Stimulated activated CD8-positive, alpha-beta memory T cell treated with anti-CD3 and anti-CD28 coated beads, Interleukin-4, amount 100 ng/mL, for 24 hours (primary cell): ENCODE results near the gene NEK11.
A peak's percentile ranks its signal among the peaks of the same experiment; 100 is the strongest.
"Not testable (repeated sequence)": the region's sequence is repeated elsewhere in the genome, so short reads cannot be mapped to it uniquely, and the experiment has no call there.

Experiments used
- DNase-seq: peaks from one replicate; pipeline ENCODE4 v3.0.0-alpha.2; 2020; ENCODE audit warnings: low read depth

The NEK11 gene

DNA sequence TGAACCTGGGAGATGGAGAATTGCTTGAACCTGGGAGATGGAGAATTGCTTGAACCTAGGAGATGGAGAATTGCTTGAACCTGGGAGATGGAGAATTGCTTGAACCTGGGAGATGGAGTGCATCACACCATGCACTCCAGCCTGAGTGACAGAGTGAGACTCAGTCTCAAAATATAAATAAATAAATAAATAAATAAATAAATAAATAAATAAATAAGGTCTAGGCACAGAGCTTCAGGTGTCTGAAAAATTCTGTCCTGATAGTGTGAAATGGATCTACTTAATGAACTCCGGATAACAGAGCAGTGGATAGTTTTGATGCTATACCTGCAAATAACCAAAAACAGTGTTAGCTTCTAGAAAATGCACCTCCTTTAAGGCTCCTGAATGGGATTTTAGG is 330.6 kb downstream of the NEK11 start:
- no peak for DNase-seq

DNA sequence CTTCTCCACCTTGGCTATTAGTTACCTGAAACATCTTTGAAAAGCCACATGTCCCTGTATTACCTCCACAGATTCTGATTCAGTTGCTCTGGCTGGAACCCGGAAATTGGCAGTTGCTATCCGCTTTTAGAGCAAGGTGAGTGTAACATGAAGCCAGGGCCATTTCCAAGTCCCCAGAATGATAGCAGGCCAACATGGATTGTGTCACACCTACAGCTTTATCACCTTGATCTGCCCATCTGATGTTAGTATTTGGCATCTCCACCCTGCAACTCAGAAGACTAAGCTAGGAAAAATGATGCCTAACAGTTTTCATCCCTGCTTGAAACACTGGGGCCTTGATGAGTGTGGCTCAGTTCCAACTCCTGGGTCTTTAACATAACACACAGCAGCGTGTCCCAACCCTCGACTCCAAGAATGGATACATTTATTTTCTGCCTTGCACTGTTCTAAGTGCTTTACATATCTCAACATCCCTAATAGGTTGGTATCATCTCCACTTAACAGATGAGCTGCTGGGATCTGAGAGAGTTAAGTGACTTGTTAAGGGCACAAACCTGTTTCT is 333.6 kb downstream of the NEK11 start:
- DNase-seq = no peak

DNA sequence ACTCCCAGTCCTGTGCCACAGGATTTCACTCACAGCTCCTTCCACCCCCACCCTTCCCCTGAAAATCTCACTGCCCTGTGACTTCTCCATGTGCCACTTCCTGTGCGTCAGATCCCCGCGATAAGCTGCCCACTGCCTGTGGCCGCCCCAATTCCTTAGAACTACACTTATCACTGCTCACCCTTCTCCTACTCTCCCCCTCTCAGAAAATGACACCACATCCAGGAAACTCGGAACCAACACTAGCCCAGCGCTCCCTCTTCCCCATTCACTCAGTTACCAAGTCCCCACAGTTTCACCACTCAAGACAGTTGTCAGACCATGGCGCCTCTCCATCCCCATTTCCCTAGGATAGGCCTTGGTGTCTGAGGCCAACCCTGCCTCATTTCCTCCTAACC is 334.4 kb downstream of the NEK11 start:
- not testable (repeated sequence) for DNase-seq

DNA sequence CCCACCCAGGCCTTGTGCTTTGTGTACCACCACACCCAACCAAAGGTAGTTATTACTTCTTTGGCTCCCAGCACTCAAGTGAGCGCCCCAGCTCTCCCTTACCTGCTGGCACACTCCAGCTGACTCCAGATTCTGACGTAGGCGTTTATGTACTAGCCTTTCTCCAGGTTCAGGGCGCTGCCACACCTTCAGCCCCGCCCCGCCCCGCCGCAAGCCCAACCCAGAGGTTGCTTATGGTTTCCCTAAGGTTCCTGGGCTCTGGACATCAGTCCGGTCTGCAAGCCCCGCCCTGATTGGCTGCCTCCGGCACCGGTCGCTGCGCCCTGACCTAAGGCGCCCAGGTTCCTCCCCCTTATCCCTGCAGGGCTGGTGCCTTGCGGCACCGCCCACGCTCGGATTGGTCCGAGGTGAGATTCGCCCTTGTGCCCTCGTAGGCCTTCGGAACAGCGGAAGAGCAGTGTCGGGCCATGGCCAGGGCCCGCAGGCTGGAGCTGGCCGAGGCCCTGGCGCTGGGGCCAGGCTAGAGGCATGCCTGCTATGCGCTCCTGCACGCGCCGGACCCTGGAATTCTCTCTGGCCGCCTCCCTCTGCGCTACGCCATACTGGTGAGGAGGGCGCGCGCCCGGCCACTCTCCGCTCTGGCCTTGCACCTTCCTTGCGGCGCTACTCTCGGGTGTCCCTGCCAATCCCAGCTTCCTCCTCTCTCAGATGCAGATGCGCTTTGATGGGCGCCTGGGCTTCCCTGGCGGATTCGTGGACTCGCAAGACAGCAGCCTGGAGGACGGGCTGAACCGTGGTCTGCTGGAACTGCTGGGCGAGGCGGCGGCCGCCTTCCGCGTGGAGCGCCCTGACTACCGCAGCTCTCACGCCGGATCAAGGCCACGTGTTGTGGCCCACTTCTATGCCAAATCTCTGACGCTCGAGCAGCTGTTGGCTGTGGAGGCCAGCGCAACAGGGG is 335.1 kb downstream of the NEK11 start:
- DNase-seq = no peak

DNA sequence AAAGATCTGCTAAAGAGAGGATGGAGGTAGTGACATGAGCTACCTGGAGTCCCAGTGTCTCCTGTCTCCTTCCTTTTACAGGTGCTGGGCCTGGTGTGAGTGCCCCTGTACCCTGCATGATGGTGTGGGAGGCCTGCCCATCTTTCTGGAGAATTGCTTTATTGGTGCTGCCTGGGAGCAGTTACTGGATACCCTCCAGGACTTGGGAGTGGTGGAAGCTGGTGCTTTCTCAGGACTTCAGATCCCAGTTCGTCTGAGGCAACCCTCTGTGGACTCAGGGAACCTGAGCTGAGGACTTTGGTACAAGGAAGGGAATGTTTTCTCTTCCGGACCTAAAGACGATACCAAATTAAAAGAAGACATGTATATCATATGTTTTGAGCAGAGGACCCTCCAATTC is 336.6 kb downstream of the NEK11 start:
- no peak for DNase-seq

DNA sequence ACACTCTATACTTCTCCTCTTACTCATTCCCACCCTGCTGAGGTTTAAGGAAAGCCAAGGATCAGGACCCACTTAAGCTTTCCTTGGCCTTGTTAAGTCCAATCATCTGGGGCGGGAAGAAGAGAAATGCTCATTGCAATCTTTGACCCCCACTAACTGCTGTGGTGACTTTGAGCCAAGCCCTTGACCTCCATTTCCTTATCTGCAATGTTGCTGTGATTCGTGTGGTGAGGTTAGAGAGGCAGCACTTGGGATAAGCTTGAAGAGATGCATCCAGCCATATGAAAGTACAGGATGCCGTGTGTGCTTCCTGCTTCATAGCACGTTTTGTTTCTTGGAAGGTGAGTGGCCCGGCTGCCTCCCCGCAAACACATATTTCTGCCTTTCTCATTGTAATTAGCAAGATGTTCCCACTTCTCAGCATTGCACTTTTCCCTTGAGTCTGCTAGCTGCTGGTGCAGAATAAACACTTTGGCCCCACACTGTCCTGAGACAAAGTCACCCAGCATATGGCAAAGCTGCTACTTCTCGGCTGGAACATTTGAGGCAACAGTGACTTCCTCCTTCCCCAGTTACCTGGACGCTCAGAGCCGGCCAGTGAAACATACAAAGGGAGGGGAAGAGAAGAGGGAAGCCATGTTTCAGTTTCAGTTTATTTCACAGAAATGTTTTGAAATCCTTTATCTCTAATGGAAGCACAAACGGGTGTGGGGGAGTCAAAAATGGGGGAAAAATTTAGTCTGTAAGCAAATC is 344.4 kb downstream of the NEK11 start:
- DNase-seq = no peak

DNA sequence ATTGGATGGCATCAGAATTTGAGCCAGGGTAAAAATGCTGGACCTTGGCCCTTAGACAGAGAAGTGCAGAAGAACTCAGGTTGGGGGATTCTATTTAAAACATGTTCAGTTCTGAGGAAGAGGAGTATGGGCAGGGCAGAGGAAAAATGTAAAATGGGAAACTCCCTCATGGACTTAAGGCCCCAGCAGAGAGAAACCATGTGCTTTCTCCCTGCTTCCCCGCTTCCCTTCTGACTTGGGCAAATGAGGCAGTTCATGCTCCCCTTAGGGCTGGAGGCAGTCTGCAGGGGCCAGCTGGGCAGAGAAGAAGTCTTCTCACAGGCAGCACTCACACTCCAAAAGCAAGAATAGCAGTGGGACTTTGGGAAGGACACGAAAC is 345.0 kb downstream of the NEK11 start:
- DNase-seq = no peak

DNA sequence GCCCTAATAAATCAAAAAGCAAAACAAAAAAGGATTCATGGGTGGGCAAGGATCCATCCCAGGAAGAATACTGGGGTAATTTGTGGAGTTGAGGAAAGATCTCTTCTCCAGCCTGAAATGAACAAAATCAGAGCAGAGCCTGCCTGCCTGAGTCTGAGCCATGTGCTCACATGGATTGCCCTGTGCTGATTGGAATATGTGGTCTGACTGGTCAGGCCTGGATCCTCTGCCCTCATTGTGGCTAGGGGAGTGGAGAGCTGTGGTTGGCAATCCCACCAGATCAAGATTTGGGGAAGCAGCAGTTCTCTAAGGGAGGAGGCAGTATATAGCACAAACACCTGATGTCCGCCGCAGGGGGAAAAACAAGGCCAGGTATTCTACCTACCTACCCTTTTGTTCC is 348.1 kb downstream of the NEK11 start:
- no peak for DNase-seq

DNA sequence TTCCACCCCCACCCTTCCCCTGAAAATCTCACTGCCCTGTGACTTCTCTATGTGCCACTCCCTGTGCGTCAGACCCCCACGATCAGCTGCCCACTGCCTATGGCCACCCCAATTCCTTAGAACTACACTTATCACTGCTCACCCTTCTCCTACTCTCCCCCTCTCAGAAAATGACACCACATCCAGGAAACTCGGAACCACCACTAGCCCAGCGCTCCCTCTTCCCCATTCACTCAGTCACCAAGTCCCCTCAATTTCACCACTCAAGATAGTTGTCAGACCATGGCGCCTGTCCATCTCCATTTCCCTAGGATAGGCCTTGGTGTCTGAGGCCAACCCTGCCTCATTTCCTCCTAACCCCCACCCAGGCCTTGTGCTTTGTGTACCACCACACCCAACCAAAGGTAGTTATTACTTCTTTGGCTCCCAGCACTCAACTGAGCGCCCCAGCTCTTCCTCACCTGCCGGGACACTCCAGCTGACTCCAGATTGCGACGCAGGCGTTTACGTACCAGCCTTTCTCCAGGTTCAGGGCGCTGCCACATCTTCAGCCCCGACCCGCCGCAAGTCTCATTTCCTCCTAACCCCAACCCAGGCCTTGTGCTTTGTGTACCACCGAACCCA is 354.3 kb downstream of the NEK11 start:
- DNase-seq = not testable (repeated sequence)

DNA sequence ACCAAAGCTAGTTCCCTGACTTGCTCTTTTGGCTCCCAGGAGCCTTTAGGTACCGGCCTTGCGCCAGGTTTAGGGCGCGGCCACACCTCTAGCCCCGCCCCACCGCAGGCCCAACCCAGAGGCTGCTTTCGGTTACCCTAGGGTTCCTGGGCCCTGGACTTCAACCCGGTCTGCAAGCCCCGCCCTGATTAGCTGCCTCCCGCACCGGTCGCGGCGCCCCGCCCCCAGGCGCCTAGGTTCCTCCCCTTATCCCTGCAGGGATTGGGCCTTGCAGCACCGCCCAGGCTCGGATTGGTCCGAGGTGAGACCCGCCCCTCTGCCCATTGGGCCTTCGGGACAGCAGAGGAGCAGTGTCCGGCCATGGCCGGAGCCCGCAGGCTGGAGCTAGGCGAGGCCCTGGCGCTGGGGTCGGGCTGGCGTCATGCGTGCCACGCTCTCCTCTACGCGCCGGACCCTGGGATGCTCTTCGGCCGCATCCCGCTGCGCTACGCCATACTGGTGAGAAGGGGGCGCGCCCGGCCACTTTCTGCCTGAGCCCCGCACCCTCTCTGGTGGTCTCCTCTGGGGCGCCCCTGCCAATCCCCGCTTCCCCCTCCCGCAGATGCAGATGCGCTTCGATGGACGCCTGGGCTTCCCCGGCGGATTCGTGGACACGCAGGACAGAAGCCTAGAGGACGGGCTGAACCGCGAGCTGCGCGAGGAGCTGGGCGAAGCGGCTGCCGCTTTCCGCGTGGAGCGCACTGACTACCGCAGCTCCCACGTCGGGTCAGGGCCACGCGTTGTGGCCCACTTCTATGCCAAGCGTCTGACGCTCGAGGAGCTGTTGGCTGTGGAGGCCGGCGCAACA is 355.0 kb downstream of the NEK11 start, which contains the start of gene NUDT16:
Gene NUDT16, plus strand, starts transcription at position 330 of the 847 bp plus-strand sequence. Its CDS starts 31 bp downstream, at position 361.
- DNase-seq = peak; percentile 98

DNA sequence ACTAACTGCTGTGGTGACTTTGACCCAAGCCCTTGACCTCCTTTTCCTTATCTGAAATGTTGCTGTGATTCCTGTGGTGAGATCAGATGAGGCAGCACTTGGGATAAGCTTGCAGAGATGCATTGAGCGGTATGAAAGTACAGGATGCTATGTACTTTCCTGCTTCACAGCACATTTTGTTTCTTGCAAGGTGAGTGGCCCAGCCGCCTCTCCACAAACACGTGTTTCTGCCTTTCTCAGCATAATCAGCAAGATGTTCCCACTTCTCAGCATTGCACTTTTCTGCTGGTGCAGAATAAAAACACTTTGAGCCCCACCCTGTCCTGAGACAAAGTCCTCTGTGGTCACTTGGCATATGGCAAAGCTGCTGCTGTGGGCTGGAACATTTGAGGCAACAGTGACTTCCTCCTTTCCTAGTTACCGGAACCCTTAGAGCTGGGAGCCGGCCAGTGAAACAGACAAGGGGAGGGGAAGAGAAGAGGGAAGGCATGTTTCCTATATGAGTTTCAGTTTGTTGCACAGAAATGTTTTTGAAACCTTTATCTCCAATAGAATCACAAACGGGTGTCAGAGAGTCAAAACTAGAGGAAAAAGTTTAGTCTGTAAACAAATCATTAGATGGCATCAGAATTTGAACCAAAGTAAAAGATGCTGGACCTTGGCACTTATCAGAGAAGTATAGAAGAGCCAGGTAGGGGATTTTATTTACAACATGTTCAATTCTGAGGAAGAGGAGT is 359.9 kb downstream of the NEK11 start:
- no peak for DNase-seq

DNA sequence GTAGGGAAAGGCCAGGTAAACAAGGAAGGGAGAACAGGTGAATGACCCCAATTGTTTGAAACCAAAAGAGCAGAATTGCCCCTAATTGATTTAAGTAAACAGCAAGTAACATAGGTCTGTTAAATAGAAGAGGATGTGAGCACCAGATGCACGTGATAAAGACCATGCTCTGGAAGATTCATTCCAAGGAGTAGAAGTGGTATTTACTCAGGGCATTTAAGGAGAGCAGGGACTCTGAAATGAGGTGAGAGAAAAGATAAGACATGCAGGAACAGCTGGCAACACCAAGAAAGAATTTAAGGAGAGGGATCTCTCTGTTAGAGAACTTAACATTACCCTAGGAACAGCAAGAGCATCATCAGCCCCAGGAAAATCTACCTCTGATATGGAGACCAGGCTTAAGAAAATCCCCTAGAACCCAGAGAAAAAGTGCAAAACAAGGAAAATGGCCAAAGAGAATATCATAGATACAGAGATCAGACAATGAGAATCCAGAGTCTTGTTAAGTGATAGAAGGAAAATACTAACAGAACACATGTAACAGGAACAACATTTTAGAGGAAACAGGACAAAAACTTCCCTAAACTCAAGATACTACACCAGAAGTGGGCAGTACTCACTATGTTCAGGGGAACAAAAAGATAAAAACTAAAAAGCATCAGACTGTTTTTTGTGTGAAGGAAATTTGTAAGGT is 361.3 kb downstream of the NEK11 start:
- DNase-seq = no peak

DNA sequence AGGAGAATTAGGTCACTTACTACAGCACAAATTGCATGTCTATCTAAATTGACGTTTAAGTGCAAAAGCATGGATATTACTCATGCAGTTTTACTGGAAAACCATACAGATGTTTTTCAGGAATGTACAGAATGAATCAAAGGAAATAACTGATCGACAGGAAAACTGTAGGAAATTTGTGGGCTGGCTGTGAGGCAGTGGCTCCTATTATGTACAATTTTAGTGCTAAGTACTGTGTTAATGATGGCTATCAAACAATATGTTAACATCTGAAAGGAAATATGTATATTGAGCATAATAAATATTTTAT is 361.8 kb downstream of the NEK11 start:
- no peak for DNase-seq

DNA sequence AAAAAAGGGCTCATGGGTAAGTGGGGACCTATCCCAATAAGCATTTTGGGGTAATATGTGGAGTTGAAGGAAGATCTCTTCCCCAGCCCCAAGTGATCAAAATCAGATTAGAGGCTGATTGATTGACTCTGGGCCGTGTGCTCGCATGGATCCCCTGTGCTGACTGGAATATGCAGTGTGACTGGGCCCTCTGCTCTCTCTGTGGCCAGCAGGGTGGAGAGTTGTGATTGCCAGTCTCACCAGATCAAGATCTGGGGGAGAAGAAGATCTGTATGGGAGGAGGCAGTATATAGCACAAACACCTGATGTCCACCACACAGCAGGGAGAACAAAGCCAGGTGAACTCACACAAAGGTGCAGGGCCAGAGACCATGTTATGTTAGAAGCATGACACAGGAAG is 363.7 kb downstream of the NEK11 start:
- DNase-seq = no peak

DNA sequence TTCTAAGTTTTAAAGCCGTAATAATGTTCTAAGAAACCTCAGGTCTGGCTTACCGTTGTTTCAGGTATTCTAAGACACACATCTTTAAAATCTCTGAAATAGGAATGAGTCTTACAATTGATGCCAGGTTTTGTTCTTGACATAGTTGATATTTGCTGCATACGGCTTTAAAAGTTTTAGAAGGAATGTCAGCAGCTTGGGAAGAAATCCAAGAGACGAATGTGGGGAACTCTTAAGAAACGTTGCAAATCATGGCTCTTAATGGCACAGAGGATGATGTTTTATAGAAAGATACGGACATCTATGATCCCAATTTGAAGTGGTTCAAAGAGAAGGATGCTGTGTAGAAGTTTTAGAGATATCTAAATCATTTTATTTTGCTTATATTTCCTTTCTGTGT is 366.4 kb downstream of the NEK11 start:
- no peak for DNase-seq

DNA sequence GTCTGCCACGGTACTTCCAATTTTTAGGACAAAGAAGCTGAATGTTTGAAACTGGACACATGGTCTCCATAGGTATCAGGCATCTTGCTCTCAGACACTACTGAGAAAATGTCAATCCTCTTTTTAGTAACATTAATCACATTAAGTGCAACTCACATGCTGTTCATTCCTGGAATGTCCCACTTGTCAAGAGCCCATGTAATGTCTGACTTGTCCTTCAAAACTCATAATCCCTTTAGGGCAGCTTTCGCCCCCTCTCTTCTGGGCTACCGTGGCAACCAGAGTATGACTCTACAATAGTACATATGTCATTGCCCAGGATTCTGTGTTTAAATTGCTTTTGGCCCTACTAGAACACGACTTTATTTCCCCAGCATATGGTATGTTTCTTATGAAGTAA is 367.2 kb downstream of the NEK11 start:
- DNase-seq = no peak

DNA sequence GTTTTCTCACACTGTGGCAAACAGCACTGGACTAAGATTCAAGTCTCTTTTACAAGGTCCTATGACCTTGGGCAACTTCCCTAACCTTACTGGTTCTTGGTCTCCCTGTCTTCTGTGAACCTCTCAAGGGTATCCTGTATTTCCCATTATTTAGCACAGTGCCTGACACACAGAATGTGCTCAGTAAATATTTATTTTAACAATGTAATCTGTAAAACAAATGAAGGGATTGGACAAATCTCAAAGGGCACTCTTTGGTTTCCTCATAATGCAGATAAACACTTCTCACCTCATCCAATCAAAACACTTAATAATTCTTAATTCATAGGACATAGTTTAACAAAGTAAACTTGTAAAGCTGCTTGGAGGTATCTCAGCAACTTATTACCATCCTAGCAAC is 367.7 kb downstream of the NEK11 start:
- DNase-seq = no peak

DNA sequence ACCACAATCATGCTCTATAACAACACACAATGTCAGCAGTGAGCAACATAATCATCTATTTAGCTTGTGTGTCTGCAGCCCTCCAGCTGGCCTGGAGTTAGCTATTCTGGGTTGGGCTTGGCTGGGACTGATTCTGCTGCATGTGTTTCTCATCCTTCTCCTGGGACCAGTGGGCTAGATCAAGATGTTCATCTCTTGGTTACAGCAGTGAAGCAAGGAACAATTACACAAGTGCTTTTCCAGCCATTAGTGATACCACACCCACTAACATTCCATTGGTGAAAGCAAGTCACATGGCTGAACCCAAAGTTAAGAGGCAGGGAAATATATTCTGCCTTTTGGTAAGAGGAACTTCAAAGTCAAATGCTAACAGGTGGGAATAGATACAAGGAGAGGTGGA is 369.5 kb downstream of the NEK11 start:
- no peak for DNase-seq

DNA sequence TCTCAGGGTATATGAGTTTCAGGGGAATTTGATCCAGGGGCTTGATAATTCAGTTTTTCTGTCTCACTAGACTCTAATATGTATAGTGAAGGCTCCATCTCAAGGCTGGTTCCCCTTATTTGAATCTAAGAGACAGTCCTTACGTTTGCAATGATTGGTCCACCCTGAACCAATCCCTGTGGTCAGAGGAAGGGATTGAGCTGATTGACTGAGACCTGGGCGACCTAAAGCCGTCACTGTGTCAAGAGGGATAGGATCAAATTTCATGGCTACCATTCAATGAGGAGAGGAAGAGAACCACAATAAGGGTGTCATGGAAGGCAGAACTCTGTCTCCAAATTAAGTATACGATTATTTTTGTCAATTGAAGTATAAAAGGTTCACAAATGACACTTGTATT is 371.2 kb downstream of the NEK11 start:
- DNase-seq = no peak
